H9 (cell line): Measurements from ENCODE around the gene SCN5A. TPM values are rescaled to one million over a fixed set of nuclear protein-coding genes. Genes with fewer than 3 reads are reported as not detected.
A peak's percentile ranks its signal among the peaks of the same experiment; 100 is the strongest.

ENCODE experiments used
- DNase-seq: peaks from one replicate; pipeline ENCODE4 v3.0.0-alpha.2; 2017
- H2AFZ ChIP-seq: one replicate; pipeline ENCODE4 v1.6.1; 2013; ENCODE audit warnings: mild to moderate bottlenecking, low read length, control low read depth, moderate library complexity
- H2AK5ac ChIP-seq: 2 replicates; pipeline ENCODE4 v1.6.1; 2013; ENCODE audit warnings: low read length, control low read depth, mixed read lengths; ENCODE audit not compliant: insufficient read length
- H2BK120ac ChIP-seq: one replicate; pipeline ENCODE4 v1.6.1; 2013; ENCODE audit warnings: low read depth, mild to moderate bottlenecking, low read length, control low read depth, inconsistent platforms; ENCODE audit not compliant: poor library complexity, severe bottlenecking
- H2BK12ac ChIP-seq: 2 replicates; pipeline ENCODE4 v1.6.1; 2013; ENCODE audit warnings: low read length, control low read depth, mixed read lengths, low read depth; ENCODE audit not compliant: insufficient read length
- H2BK15ac ChIP-seq: 2 replicates; pipeline ENCODE4 v1.6.1; 2013; ENCODE audit warnings: low read depth, low read length, control low read depth
- H2BK20ac ChIP-seq: one replicate; pipeline ENCODE4 v1.6.1; 2013; ENCODE audit warnings: low read depth, mild to moderate bottlenecking, low read length, control low read depth, inconsistent platforms; ENCODE audit not compliant: poor library complexity, severe bottlenecking
- H2BK5ac ChIP-seq: 2 replicates; pipeline ENCODE4 v1.6.1; 2013; ENCODE audit warnings: low read length, control low read depth, mixed read lengths; ENCODE audit not compliant: insufficient read length
- H3K14ac ChIP-seq: 2 replicates; pipeline ENCODE4 v1.6.1; 2013; ENCODE audit warnings: low read length, control low read depth; ENCODE audit not compliant: insufficient read depth
- H3K18ac ChIP-seq: 2 replicates; pipeline ENCODE4 v1.6.1; 2013; ENCODE audit warnings: low read depth, mild to moderate bottlenecking, mixed read lengths, low read length, control low read depth; ENCODE audit not compliant: insufficient read length
- H3K23ac ChIP-seq: 2 replicates; pipeline ENCODE4 v1.6.1; 2013; ENCODE audit warnings: low read length, control low read depth, mixed read lengths, low read depth; ENCODE audit not compliant: insufficient read length
- H3K23me2 ChIP-seq: 2 replicates; pipeline ENCODE4 v1.6.1; 2013; ENCODE audit warnings: low read depth, mild to moderate bottlenecking, mixed read lengths, low read length, control low read depth; ENCODE audit not compliant: insufficient read length, poor library complexity, severe bottlenecking
- H3K27ac ChIP-seq: 2 replicates; pipeline ENCODE4 v1.5.1; 2013; ENCODE audit warnings: low read length, control low read depth, mixed read lengths, low read depth; ENCODE audit not compliant: insufficient read length
- H3K27me3 ChIP-seq: 2 replicates; pipeline ENCODE4 v1.6.1; 2013; ENCODE audit warnings: low read length, control low read depth, inconsistent platforms; ENCODE audit not compliant: insufficient read depth
- H3K4ac ChIP-seq: 2 replicates; pipeline ENCODE4 v1.6.1; 2013; ENCODE audit warnings: low read depth, mild to moderate bottlenecking, control low read depth, inconsistent platforms, low read length, moderate library complexity
- H3K4me1 ChIP-seq: 2 replicates; pipeline ENCODE4 v1.6.1; 2013; ENCODE audit warnings: low read length, control low read depth, inconsistent platforms; ENCODE audit not compliant: insufficient read depth
- H3K4me2 ChIP-seq: 2 replicates; pipeline ENCODE4 v1.6.1; 2013; ENCODE audit warnings: low read length, control low read depth, mixed read lengths; ENCODE audit not compliant: insufficient read length, insufficient read depth
- H3K56ac ChIP-seq: 2 replicates; pipeline ENCODE4 v1.6.1; 2013; ENCODE audit warnings: low read depth, mild to moderate bottlenecking, mixed read lengths, low read length, control low read depth; ENCODE audit not compliant: insufficient read length
- H3K79me1 ChIP-seq: 2 replicates; pipeline ENCODE4 v1.6.1; 2013; ENCODE audit warnings: low read depth, mild to moderate bottlenecking, moderate library complexity, low read length, control low read depth, inconsistent platforms; ENCODE audit not compliant: insufficient read depth, poor library complexity, severe bottlenecking
- H3K79me2 ChIP-seq: 2 replicates; pipeline ENCODE4 v1.6.1; 2013; ENCODE audit warnings: low read length, control low read depth, inconsistent platforms; ENCODE audit not compliant: insufficient read depth
- H3K9ac ChIP-seq: 2 replicates; pipeline ENCODE4 v1.6.1; 2013; ENCODE audit warnings: low read length, control low read depth, mixed read lengths; ENCODE audit not compliant: insufficient read length; ENCODE audit errors: extremely low read depth
- H3K9me3 ChIP-seq: one replicate; pipeline ENCODE4 v1.6.1; 2013; ENCODE audit warnings: low read depth, low read length, inconsistent platforms; ENCODE audit not compliant: control insufficient read depth
- H3T11ph ChIP-seq: one replicate; pipeline ENCODE4 v1.6.1; 2013; ENCODE audit warnings: mild to moderate bottlenecking, low read length, control low read depth, inconsistent platforms
- H4K20me1 ChIP-seq: one replicate; pipeline ENCODE4 v1.6.1; 2013; ENCODE audit not compliant: control insufficient read depth, insufficient read length, insufficient read depth
- H4K5ac ChIP-seq: 2 replicates; pipeline ENCODE4 v1.6.1; 2013; ENCODE audit warnings: low read depth, mild to moderate bottlenecking, mixed read lengths, low read length, control low read depth; ENCODE audit not compliant: insufficient read length
- H4K8ac ChIP-seq: replicated peaks from 2 replicates; pipeline ENCODE4 v1.6.1; 2013; ENCODE audit warnings: low read length, control low read depth, mixed read lengths, low read depth; ENCODE audit not compliant: insufficient read length
- H4K91ac ChIP-seq: 2 replicates; pipeline ENCODE4 v1.6.1; 2013; ENCODE audit warnings: low read depth, mild to moderate bottlenecking, moderate library complexity, mixed read lengths, low read length, control low read depth; ENCODE audit not compliant: insufficient read length
- H3K27ac Mint-ChIP-seq, 3 experiments: 2 replicates in 2 of 3; 3 replicates in 1 of 3; pipeline ENCODE4 v1.8.0; 2020 to 2021; ENCODE audit warnings: mixed read lengths in 3 of 3, mild to moderate bottlenecking in 1 of 3, moderate library complexity in 1 of 3
- H3K27me3 Mint-ChIP-seq: 2 replicates; pipeline ENCODE4 v1.8.0; 2021; ENCODE audit warnings: low read depth, mild to moderate bottlenecking, moderate library complexity, mixed read lengths
- H3K36me3 Mint-ChIP-seq, 3 experiments: 2 replicates in 2 of 3; 3 replicates in 1 of 3; pipeline ENCODE4 v1.8.0; 2020 to 2021; ENCODE audit warnings: low read depth in 3 of 3, mixed read lengths in 3 of 3; ENCODE audit not compliant: insufficient read depth in 1 of 3
- H3K4me1 Mint-ChIP-seq, 2 experiments: 2 replicates each; pipeline ENCODE4 v1.8.0; 2020; ENCODE audit warnings: mixed read lengths in 2 of 2
- H3K4me3 Mint-ChIP-seq, 2 experiments: 2 replicates in 1 of 2; 3 replicates in 1 of 2; pipeline ENCODE4 v1.8.0; 2020 to 2021; ENCODE audit warnings: mild to moderate bottlenecking in 2 of 2, mixed read lengths in 2 of 2, moderate library complexity in 1 of 2
- H3K9me3 Mint-ChIP-seq, 2 experiments: 2 replicates in 1 of 2; 3 replicates in 1 of 2; pipeline ENCODE4 v1.8.0; 2020; ENCODE audit warnings: mild to moderate bottlenecking in 2 of 2, mixed read lengths in 2 of 2, moderate library complexity in 1 of 2
- WGBS: extraction: QIAGEN DNeasy Blood & Tissue Kit; methylation state at CpG from one replicate; pipeline ENCODE4 v1.1.7; 2013; ENCODE audit warnings: missing lambda C conversion rate, low lambda C conversion rate, mixed read lengths; ENCODE audit not compliant: insufficient read length; ENCODE audit errors: extremely low coverage; 5-methylcytosine and 5-hydroxymethylcytosine counted together
- total RNA-seq: library from RNA; stranded (reverse); gene quantifications from 2 replicates; pipeline ENCODE4 v1.2.1, GENCODE V29; 2021
- TF ChIP-seq, protein P1 (sequence below): fragments of 200-600 bp; sonication (generic); conservative IDR thresholded peaks from 3 replicates; pipeline ENCODE4 v1.8.0; 2021; ENCODE audit warnings: antibody characterized with exemption, mild to moderate bottlenecking

The SCN5A gene
- total RNA-seq, 1 experiment from 2014 or later = 6.5 TPM

DNA sequence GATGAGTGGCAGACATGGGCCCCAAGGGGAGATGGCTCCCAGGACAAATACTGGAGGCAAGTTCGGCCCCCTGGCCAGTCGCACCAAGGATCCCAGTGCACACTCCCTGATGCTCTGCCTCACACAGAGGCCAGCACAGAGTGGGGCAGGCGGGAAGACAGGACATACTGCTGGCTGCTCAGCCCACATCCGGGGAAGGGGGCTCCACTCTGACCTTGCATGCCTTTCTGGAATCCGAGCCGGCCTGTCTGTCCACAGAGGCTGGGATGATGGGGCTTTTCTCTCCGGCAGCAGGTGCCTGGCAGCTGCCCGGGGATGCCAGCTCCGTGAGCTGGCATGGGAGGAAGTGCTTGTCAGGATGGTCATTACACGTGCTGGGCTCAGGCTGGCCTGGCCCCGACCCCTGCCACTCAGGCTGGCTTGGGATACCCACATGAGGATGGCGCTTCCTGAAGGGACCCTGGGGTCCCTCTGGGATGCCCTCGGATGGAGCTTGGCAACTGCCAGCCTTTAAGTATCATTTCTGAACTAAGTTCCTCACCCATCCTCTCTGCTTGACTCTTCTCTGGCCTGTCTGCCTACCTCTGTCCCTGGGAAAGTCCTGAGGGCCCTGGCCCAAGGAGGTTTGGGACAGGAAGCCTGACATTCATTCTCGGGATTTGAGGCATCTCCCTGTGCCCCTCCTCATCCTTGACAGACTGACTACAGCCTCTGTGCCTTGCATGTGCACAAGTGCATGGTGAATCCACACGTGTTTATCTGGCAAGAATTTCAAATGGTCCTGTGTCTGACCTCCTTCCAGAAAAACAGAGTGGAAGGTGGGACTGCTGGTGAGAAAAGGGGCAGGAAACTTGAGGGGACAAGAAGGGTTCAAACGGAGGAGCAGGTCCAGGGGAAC lies 106.8 kb downstream of the SCN5A start:
- no peak overlapping the region for H4K91ac ChIP-seq
- H2AFZ ChIP-seq = no peak overlapping the region
- WGBS = no CpG with 5 or more reads among the region's 16 CpGs
- no peak for DNase-seq
- H3K4ac ChIP-seq = no peak overlapping the region
- no peak overlapping the region for H3K23ac ChIP-seq
- no peak overlapping the region for H3K27ac ChIP-seq
- H2BK120ac ChIP-seq = no peak overlapping the region
- no peak overlapping the region for H3K9ac ChIP-seq
- TF ChIP-seq, protein P1, sequence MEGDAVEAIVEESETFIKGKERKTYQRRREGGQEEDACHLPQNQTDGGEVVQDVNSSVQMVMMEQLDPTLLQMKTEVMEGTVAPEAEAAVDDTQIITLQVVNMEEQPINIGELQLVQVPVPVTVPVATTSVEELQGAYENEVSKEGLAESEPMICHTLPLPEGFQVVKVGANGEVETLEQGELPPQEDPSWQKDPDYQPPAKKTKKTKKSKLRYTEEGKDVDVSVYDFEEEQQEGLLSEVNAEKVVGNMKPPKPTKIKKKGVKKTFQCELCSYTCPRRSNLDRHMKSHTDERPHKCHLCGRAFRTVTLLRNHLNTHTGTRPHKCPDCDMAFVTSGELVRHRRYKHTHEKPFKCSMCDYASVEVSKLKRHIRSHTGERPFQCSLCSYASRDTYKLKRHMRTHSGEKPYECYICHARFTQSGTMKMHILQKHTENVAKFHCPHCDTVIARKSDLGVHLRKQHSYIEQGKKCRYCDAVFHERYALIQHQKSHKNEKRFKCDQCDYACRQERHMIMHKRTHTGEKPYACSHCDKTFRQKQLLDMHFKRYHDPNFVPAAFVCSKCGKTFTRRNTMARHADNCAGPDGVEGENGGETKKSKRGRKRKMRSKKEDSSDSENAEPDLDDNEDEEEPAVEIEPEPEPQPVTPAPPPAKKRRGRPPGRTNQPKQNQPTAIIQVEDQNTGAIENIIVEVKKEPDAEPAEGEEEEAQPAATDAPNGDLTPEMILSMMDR = no peak
- no peaks in the 10 kb centered on the region for H3K36me3 Mint-ChIP-seq
- H3K18ac ChIP-seq = no peak overlapping the region
- no peaks in the 10 kb centered on the region for H3K27me3 ChIP-seq
- H2BK5ac ChIP-seq = no peak overlapping the region
- H3K4me1 Mint-ChIP-seq = peaks cover 17 to 29% of the 10 kb centered on the region in 2 experiments
- peaks cover 2% of the 10 kb centered on the region for H3K27me3 Mint-ChIP-seq
- H3K56ac ChIP-seq = no peak overlapping the region
- H2BK15ac ChIP-seq = no peak overlapping the region
- no peak overlapping the region for H3K14ac ChIP-seq
- no peak overlapping the region for H3K4me3 Mint-ChIP-seq
- H3K79me1 ChIP-seq = no peaks in the 10 kb centered on the region
- no peak overlapping the region for H2BK12ac ChIP-seq
- no peak overlapping the region for H2BK20ac ChIP-seq
- no peaks in the 10 kb centered on the region for H3K9me3 ChIP-seq
- no peaks in the 10 kb centered on the region for H3K9me3 Mint-ChIP-seq
- H3K23me2 ChIP-seq = no peaks in the 10 kb centered on the region
- H3T11ph ChIP-seq = no peak overlapping the region
- H3K27ac Mint-ChIP-seq = 0 out of 7 replicates have a peak overlapping the region, but pooled peaks of 1 of the 3 experiments have one; percentile 4
- no peak overlapping the region for H3K4me2 ChIP-seq
- no peaks in the 10 kb centered on the region for H3K4me1 ChIP-seq
- no peaks in the 10 kb centered on the region for H4K20me1 ChIP-seq
- no peaks in the 10 kb centered on the region for H3K79me2 ChIP-seq
- H2AK5ac ChIP-seq = no peak overlapping the region
- H4K8ac ChIP-seq = no peak overlapping the region
- no peak overlapping the region for H4K5ac ChIP-seq
